HCT116 (cell line): ENCODE results near the gene CSAG2. TPM values are rescaled to one million over a fixed set of nuclear protein-coding genes. Genes with fewer than 3 reads are reported as not detected.

ENCODE experiments used
- ATAC-seq: fragments of 200-7000 bp; cut with Tn5 transposase; 2 replicates; pipeline ENCODE4 v1.9.1; 2020; ENCODE audit warnings: mild to moderate bottlenecking, moderate library complexity
- BruUV-seq: library from RNA; stranded (reverse); fragments of 400-500 nt; replicated peaks from 2 replicates; lab custom pipeline; 2021; lab: Mats Ljungman, UMichigan
- CTCF ChIA-PET: fragments of 300-600 bp; sonication (Branson Sonifier 250); formaldehyde crosslinking; loops from one replicate; lab custom pipeline; 2021; ENCODE audit warnings: antibody characterized with exemption; lab: Charles Lee
- POLR2A ChIA-PET: fragments of 300-600, 350-600 bp; sonication (Branson Sonifier 250); formaldehyde crosslinking; loops from one replicate; lab custom pipeline; 2021; ENCODE audit warnings: antibody characterized with exemption; lab: Charles Lee
- RAD21 ChIA-PET, 2 experiments: fragments of 300-600 bp; sonication (Branson Sonifier 250); formaldehyde crosslinking; loops; one replicate each; lab custom pipeline; 2023; ENCODE audit warnings: low total read pairs in 2 of 2; ENCODE audit not compliant: uncharacterized antibody in 2 of 2, unreplicated experiment in 2 of 2, low non-redundant PET in 1 of 2; lab: Charles Lee
- DNase-seq: peaks from one replicate; pipeline ENCODE4 v3.0.0-alpha.2; 2010; ENCODE audit warnings: low read depth, low spot score
- H2AFZ ChIP-seq: fragments of 200-600 bp; shearing (Covaris generic), sonication (generic); 2 replicates; pipeline ENCODE4 v1.6.1; 2017; ENCODE audit warnings: low read depth, mixed run types, mixed read lengths, antibody characterized with exemption, low read length; ENCODE audit not compliant: poor library complexity, severe bottlenecking
- H3K27ac ChIP-seq: 2 replicates; pipeline ENCODE4 v1.5.1; 2012; ENCODE audit warnings: low read depth, low read length
- H3K27me3 ChIP-seq: fragments of 200-600 bp; sonication (generic); 2 replicates; pipeline ENCODE4 v1.6.1; 2016; ENCODE audit warnings: mixed run types, low read length, mixed read lengths; ENCODE audit not compliant: insufficient read depth
- H3K36me3 ChIP-seq, 2 experiments: fragments of 200-500 bp in 1 of 2; fragments of 200-600 bp in 1 of 2; sonication (Bioruptor generic) in 1 of 2; sonication (generic) in 1 of 2; 2 replicates each; pipeline versions ENCODE4 v1.5.1 to v1.6.1; 2014 to 2016; ENCODE audit warnings: low read length in 2 of 2, inconsistent platforms in 1 of 2, mixed read lengths in 1 of 2, mixed run types in 1 of 2; ENCODE audit not compliant: insufficient read depth in 2 of 2, control insufficient read depth in 1 of 2
- H3K4me1 ChIP-seq, 2 experiments: fragments of 200-600 bp in 1 of 2; sonication (generic) in 1 of 2; 2 replicates each; pipeline versions ENCODE4 v1.5.1 to v1.6.1; 2012 to 2017; ENCODE audit warnings: low read length in 2 of 2, inconsistent platforms in 1 of 2, mild to moderate bottlenecking in 1 of 2, mixed read lengths in 1 of 2, mixed run types in 1 of 2, moderate library complexity in 1 of 2; ENCODE audit not compliant: insufficient read depth in 2 of 2, control insufficient read depth in 1 of 2
- H3K4me2 ChIP-seq: fragments of 200-600 bp; sonication (generic); 2 replicates; pipeline ENCODE4 v1.6.1; 2017; ENCODE audit warnings: mixed run types, low read length, mixed read lengths
- H3K4me3 ChIP-seq, 2 experiments: fragments of 200-600 bp in 1 of 2; sonication (generic) in 1 of 2; replicated peaks in 1 of 2; 2 replicates each; pipeline ENCODE4 v1.5.1; 2011 to 2016; ENCODE audit warnings: low read length in 2 of 2, control low read depth in 1 of 2, low read depth in 1 of 2, mild to moderate bottlenecking in 1 of 2, mixed read lengths in 1 of 2, mixed run types in 1 of 2
- H3K79me2 ChIP-seq: fragments of 200-600 bp; sonication (generic); 2 replicates; pipeline ENCODE4 v1.6.1; 2017; ENCODE audit warnings: mild to moderate bottlenecking, mixed run types, low read length, moderate library complexity, mixed read lengths; ENCODE audit not compliant: insufficient read depth
- H3K9ac ChIP-seq: fragments of 200-600 bp; sonication (generic); 2 replicates; pipeline ENCODE4 v1.6.1; 2016; ENCODE audit warnings: low read length, mixed read lengths
- H3K9me2 ChIP-seq: fragments of 200-600 bp; sonication (generic), shearing (Covaris generic); 2 replicates; pipeline ENCODE4 v1.6.1; 2017; ENCODE audit warnings: mixed run types, mild to moderate bottlenecking, moderate library complexity; ENCODE audit not compliant: insufficient read depth
- H3K9me3 ChIP-seq, 2 experiments: fragments of 200-500 bp in 1 of 2; fragments of 200-600 bp in 1 of 2; sonication (Bioruptor generic) in 1 of 2; sonication (generic) in 1 of 2; 2 replicates each; pipeline ENCODE4 v1.6.1; 2014 to 2017; ENCODE audit warnings: low read length in 2 of 2, mixed read lengths in 2 of 2, inconsistent platforms in 1 of 2, low read depth in 1 of 2, mild to moderate bottlenecking in 1 of 2, mixed run types in 1 of 2, moderate library complexity in 1 of 2; ENCODE audit not compliant: control insufficient read depth in 1 of 2, insufficient read depth in 1 of 2
- H4K20me1 ChIP-seq: fragments of 200-600 bp; sonication (generic), shearing (Covaris generic); 2 replicates; pipeline ENCODE4 v1.6.1; 2017; ENCODE audit warnings: mixed run types, mild to moderate bottlenecking, moderate library complexity; ENCODE audit not compliant: insufficient read depth
- CBX3 ChIP-seq: IDR thresholded peaks from 2 replicates; pipeline ENCODE4 v1.6.1; 2012; ENCODE audit warnings: low read depth
- CTCF ChIP-seq, 3 experiments: fragments of 200-600 bp in 1 of 3; sonication (generic) in 1 of 3; IDR thresholded peaks in 2 of 3; conservative IDR thresholded peaks in 1 of 3; 2 replicates each; pipeline ENCODE4 v1.5.1; 2012 to 2017; ENCODE audit warnings: low read depth in 2 of 3, low read length in 2 of 3, antibody characterized with exemption in 1 of 3, borderline replicate concordance in 1 of 3, control low read depth in 1 of 3, mild to moderate bottlenecking in 1 of 3, mixed read lengths in 1 of 3, mixed run types in 1 of 3, moderate library complexity in 1 of 3; ENCODE audit not compliant: insufficient read depth in 1 of 3
- EZH2 ChIP-seq: fragments of 200-600 bp; sonication (generic); IDR thresholded peaks from 2 replicates; pipeline ENCODE4 v1.6.1; 2017; ENCODE audit warnings: antibody characterized with exemption, mixed run types
- MAX ChIP-seq: IDR thresholded peaks from 2 replicates; pipeline ENCODE4 v1.6.1; 2012
- REST ChIP-seq: IDR thresholded peaks from 2 replicates; pipeline ENCODE4 v1.6.1; 2012; ENCODE audit warnings: low read depth
- SP1 ChIP-seq: IDR thresholded peaks from 2 replicates; pipeline ENCODE4 v1.6.1; 2012; ENCODE audit warnings: low read depth
- YY1 ChIP-seq: IDR thresholded peaks from 2 replicates; pipeline ENCODE4 v1.6.1; 2011; ENCODE audit warnings: low read length, low read depth, moderate library complexity, mild to moderate bottlenecking; ENCODE audit not compliant: insufficient replicate concordance; ENCODE audit errors: extremely low read depth
- ZNF274 ChIP-seq: fragments of 200-500 bp; sonication (Bioruptor generic); IDR thresholded peaks from 2 replicates; pipeline ENCODE4 v1.6.1; 2014; ENCODE audit warnings: mild to moderate bottlenecking, low read depth, low read length, inconsistent platforms
- intact Hi-C: fragments of 100-400 bp; cut with micrococcal nuclease; formaldehyde crosslinking; loops from 2 replicates; pipeline ENCODE4 v1.10.0; 2022
- total RNA-seq: library from RNA; stranded (reverse); gene quantifications from one replicate; pipeline ENCODE4 v1.2.1, GENCODE V29; 2021; ENCODE audit not compliant: unreplicated experiment

Gene CSAG2
- total RNA-seq, 1 experiment from 2014 or later: not detected

GRCh38 chrX:152663086-152663485 is 46.0 kb downstream of the CSAG2 start:
- POLR2A ChIA-PET: no interaction called here
- Histone ChIP-seq H2AFZ (no peak overlapping the region), H3K4me1 (no peaks in the 10 kb centered on the region), H3K4me3 (no peak overlapping the region), H3K9me3 (no peaks in the 10 kb centered on the region), H3K36me3 (no peaks in the 10 kb centered on the region), H3K9ac (no peak overlapping the region), H3K79me2 (no peaks in the 10 kb centered on the region), H3K4me2 (no peak overlapping the region), H3K27ac (no peak overlapping the region), H4K20me1 (no peaks in the 10 kb centered on the region), H3K9me2 (no peaks in the 10 kb centered on the region), H3K27me3 (no peaks in the 10 kb centered on the region)
- intact Hi-C loops: no loop called here
- TF ChIP-seq CBX3: no peak
- no peak for TF ChIP-seq ZNF274
- no peak for TF ChIP-seq MAX
- no peak for TF ChIP-seq EZH2
- no peak for TF ChIP-seq SP1
- ATAC-seq (no peak), DNase-seq (no peak)
- CTCF ChIA-PET: no interaction called here
- BruUV-seq: no TSS peak
- RAD21 ChIA-PET: no interaction called here

- ATAC-seq: peak; percentile 62
- no peaks in the 10 kb centered on the region for H3K9me2 ChIP-seq
- RAD21 ChIA-PET: no interaction called here
- H3K4me3 ChIP-seq: no peak overlapping the region
- no peaks in the 10 kb centered on the region for H3K9me3 ChIP-seq
- no peaks in the 10 kb centered on the region for H4K20me1 ChIP-seq
- no peak overlapping the region for H3K9ac ChIP-seq
- H3K27ac ChIP-seq: no peak overlapping the region
- POLR2A ChIA-PET: no interaction called here
- H2AFZ ChIP-seq: no peak overlapping the region
- peak; percentile 8 to 38 (median 38); a peak in 5 of 6 replicates for TF ChIP-seq CTCF (IDR thresholded peaks at IDR 0.05 in 2 of 3, conservative IDR thresholded peaks at IDR 0.05 in 1 of 3; ENCODE audit: borderline replicate concordance in 1 of 3, insufficient read depth in 1 of 3, low read depth in 2 of 3, low read length in 2 of 3)
- TF ChIP-seq YY1: no peak
- TF ChIP-seq REST: no peak
- TF ChIP-seq, all 23 proteins: peak for 1
- Histone ChIP-seq H3K36me3 (no peaks in the 10 kb centered on the region), H3K4me2 (no peak overlapping the region), H3K79me2 (no peaks in the 10 kb centered on the region), H3K27me3 (no peaks in the 10 kb centered on the region), H3K4me1 (no peaks in the 10 kb centered on the region)
- intact Hi-C loops: no loop called here
- DNase-seq: no peak
- CTCF ChIA-PET: interaction anchor here (1.3 kb wide), 1 partner anchor 905 kb away, joined by 4 read pairs; no protein-coding TSS in a partner anchor
- no TSS peak for BruUV-seq
Observed at GRCh38 chrX:152658302-152658701, 50.8 kb downstream of the CSAG2 start.
